Panc1 (cell line): ENCODE measurements around the gene CACNB3. TPM values are rescaled to one million over a fixed set of nuclear protein-coding genes. Genes with fewer than 3 reads are reported as not detected.
A peak's percentile ranks its signal among the peaks of the same experiment; 100 is the strongest.

Experiments used
- ATAC-seq: fragments of 200-7000 bp; cut with Tn5 transposase; 2 replicates; pipeline ENCODE4 v1.9.1; 2020; ENCODE audit warnings: mild to moderate bottlenecking, moderate library complexity
- BruUV-seq: library from RNA; stranded (reverse); fragments of 400-500 nt; replicated peaks from 2 replicates; lab custom pipeline; 2021; lab: Mats Ljungman, UMichigan
- CTCF ChIA-PET: fragments of 300-600 bp; sonication (Branson Sonifier 250); formaldehyde crosslinking; loops from one replicate; lab custom pipeline; 2022; ENCODE audit warnings: antibody characterized with exemption; lab: Charles Lee
- POLR2A ChIA-PET: fragments of 300-600 bp; sonication (Branson Sonifier 250); formaldehyde crosslinking; loops from one replicate; lab custom pipeline; 2022; ENCODE audit warnings: antibody characterized with exemption; lab: Charles Lee
- DNase-seq: peaks from one replicate; pipeline ENCODE4 v3.0.0-alpha.2; 2010; ENCODE audit warnings: low read depth, low spot score
- H3K27ac ChIP-seq: 2 replicates; pipeline ENCODE4 v1.5.1; 2011; ENCODE audit warnings: mild to moderate bottlenecking, low read length, inconsistent platforms
- H3K27me3 ChIP-seq: fragments of 200-500 bp; sonication (Bioruptor generic); 2 replicates; pipeline ENCODE4 v1.6.0; 2014; ENCODE audit warnings: low read length, inconsistent platforms; ENCODE audit not compliant: control insufficient read depth, insufficient read depth
- H3K36me3 ChIP-seq: fragments of 200-500 bp; sonication (Bioruptor generic); 2 replicates; pipeline ENCODE4 v1.5.1; 2014; ENCODE audit warnings: inconsistent platforms, mild to moderate bottlenecking, low read length, moderate library complexity; ENCODE audit not compliant: control insufficient read depth, insufficient read depth
- H3K4me1 ChIP-seq: 2 replicates; pipeline ENCODE4 v1.5.1; 2011; ENCODE audit warnings: inconsistent platforms, mild to moderate bottlenecking, low read length, moderate library complexity; ENCODE audit not compliant: control insufficient read depth, insufficient read depth
- H3K4me3 ChIP-seq, 2 experiments: 2 replicates each; pipeline ENCODE4 v1.5.1; 2011 to 2012; ENCODE audit warnings: low read depth in 2 of 2, low read length in 2 of 2, mild to moderate bottlenecking in 2 of 2, inconsistent platforms in 1 of 2, moderate library complexity in 1 of 2
- H3K9me3 ChIP-seq: fragments of 200-500 bp; sonication (Bioruptor generic); 2 replicates; pipeline ENCODE4 v1.5.1; 2014; ENCODE audit warnings: low read depth, mild to moderate bottlenecking, inconsistent platforms, low read length, moderate library complexity; ENCODE audit not compliant: control insufficient read depth, insufficient read depth
- CTCF ChIP-seq: fragments of 450-650 bp; IDR thresholded peaks from 2 replicates; pipeline ENCODE4 v1.5.1; 2017; ENCODE audit warnings: mild to moderate bottlenecking
- POLR2AphosphoS5 ChIP-seq: IDR thresholded peaks from 2 replicates; pipeline ENCODE4 v1.6.1; 2012; ENCODE audit warnings: mild to moderate bottlenecking, low read depth, low read length, moderate library complexity
- SIN3A ChIP-seq: IDR thresholded peaks from 2 replicates; pipeline ENCODE4 v1.6.1; 2012; ENCODE audit warnings: low read depth, mild to moderate bottlenecking, low read length, moderate library complexity, borderline replicate concordance; ENCODE audit not compliant: insufficient read depth
- TCF7L2 ChIP-seq: IDR thresholded peaks from 2 replicates; pipeline ENCODE4 v1.6.1; 2011; ENCODE audit warnings: mild to moderate bottlenecking, low read depth, low read length, inconsistent platforms
- in situ Hi-C: cut with HindIII; loops from 2 replicates; pipeline ENCODE4 v1.10.0; 2016; ENCODE audit warnings: low sequenced_read_pairs, low pct_unique_long_range_greater_than_20kb
- intact Hi-C: fragments of 100-400 bp; cut with micrococcal nuclease; formaldehyde crosslinking; loops from one replicate; pipeline ENCODE4 v1.10.0; 2022; ENCODE audit not compliant: unreplicated experiment
- total RNA-seq: library from RNA; stranded (reverse); gene quantifications from one replicate; pipeline ENCODE4 v1.2.1, GENCODE V29; 2021; ENCODE audit not compliant: unreplicated experiment
- TF ChIP-seq, protein P1 (sequence below), 2 experiments: IDR thresholded peaks; 2 replicates each; pipeline ENCODE4 v1.6.1; 2011 to 2012; ENCODE audit warnings: low read depth in 2 of 2, control low read depth in 1 of 2, low read length in 1 of 2, mild to moderate bottlenecking in 1 of 2, moderate library complexity in 1 of 2; ENCODE audit not compliant: insufficient read depth in 1 of 2

The CACNB3 gene
- total RNA-seq, 1 experiment from 2014 or later, result 40.5 TPM

DNA sequence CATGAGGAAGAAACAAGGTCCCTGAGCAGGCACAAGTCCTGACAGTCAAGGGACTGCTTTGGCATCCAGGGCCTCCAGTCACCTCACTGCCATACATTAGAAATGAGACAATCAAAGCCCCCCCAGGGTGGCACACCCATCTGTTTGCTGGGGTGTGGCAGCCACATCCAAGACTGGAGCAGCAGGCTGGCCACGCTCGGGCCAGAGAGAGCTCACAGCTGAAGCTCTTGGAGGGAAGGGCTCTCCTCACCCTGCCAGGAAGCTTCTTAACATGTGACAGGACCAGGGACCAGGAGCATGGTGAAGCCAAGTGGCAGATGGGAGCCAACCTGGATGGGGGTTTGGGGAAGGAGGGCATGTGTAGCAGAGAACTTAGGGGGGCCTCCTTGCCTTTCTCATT, 10.0 kb downstream of the CACNB3 start:
- BruUV-seq, result TSS peak; percentile 56
- ChIA-PET CTCF (interaction anchor here (1.6 kb wide), 1 partner anchor 62 kb away, joined by 4 read pairs; no protein-coding TSS in a partner anchor), POLR2A (no interaction called here)

GRCh38 chr12:48828841-48829575, 10.7 kb downstream of the CACNB3 start:
- Histone ChIP-seq H3K36me3 (peaks cover 27% of the 10 kb centered on the region), H3K9me3 (no peaks in the 10 kb centered on the region), H3K27ac (no peak overlapping the region), H3K4me1 (no peaks in the 10 kb centered on the region), H3K4me3 (no peak overlapping the region), H3K27me3 (no peaks in the 10 kb centered on the region)
- DNase-seq (no peak), ATAC-seq (no peak)
- TF ChIP-seq POLR2AphosphoS5 (no peak), SIN3A (no peak), CTCF (no peak), TCF7L2 (no peak)
- TF ChIP-seq, protein P1, sequence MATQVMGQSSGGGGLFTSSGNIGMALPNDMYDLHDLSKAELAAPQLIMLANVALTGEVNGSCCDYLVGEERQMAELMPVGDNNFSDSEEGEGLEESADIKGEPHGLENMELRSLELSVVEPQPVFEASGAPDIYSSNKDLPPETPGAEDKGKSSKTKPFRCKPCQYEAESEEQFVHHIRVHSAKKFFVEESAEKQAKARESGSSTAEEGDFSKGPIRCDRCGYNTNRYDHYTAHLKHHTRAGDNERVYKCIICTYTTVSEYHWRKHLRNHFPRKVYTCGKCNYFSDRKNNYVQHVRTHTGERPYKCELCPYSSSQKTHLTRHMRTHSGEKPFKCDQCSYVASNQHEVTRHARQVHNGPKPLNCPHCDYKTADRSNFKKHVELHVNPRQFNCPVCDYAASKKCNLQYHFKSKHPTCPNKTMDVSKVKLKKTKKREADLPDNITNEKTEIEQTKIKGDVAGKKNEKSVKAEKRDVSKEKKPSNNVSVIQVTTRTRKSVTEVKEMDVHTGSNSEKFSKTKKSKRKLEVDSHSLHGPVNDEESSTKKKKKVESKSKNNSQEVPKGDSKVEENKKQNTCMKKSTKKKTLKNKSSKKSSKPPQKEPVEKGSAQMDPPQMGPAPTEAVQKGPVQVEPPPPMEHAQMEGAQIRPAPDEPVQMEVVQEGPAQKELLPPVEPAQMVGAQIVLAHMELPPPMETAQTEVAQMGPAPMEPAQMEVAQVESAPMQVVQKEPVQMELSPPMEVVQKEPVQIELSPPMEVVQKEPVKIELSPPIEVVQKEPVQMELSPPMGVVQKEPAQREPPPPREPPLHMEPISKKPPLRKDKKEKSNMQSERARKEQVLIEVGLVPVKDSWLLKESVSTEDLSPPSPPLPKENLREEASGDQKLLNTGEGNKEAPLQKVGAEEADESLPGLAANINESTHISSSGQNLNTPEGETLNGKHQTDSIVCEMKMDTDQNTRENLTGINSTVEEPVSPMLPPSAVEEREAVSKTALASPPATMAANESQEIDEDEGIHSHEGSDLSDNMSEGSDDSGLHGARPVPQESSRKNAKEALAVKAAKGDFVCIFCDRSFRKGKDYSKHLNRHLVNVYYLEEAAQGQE (IDR thresholded peaks at IDR 0.05; ENCODE audit: insufficient read depth in 1 of 2, low read depth in 2 of 2, low read length in 1 of 2), result no peak
- in situ Hi-C loops (no loop called here), intact Hi-C loops (no loop called here)
- CTCF ChIA-PET, result interaction anchor here (1.6 kb wide), 1 partner anchor 62 kb away, joined by 4 read pairs; no protein-coding TSS in a partner anchor
- POLR2A ChIA-PET, result no interaction called here
- BruUV-seq, result no TSS peak

More for the DNA sequence above, 10.0 kb downstream of the CACNB3 start:
- DNase-seq (no peak), ATAC-seq (peak; percentile 6; the same call in 1 of the 2 replicates)
- Histone ChIP-seq H3K27me3 (no peaks in the 10 kb centered on the region), H3K27ac (no peak overlapping the region), H3K36me3 (peaks cover 21% of the 10 kb centered on the region), H3K9me3 (no peaks in the 10 kb centered on the region), H3K4me1 (no peaks in the 10 kb centered on the region), H3K4me3 (no peak overlapping the region)
- intact Hi-C loops (no loop called here), in situ Hi-C loops (no loop called here)
- no peak for TF ChIP-seq TCF7L2

DNA sequence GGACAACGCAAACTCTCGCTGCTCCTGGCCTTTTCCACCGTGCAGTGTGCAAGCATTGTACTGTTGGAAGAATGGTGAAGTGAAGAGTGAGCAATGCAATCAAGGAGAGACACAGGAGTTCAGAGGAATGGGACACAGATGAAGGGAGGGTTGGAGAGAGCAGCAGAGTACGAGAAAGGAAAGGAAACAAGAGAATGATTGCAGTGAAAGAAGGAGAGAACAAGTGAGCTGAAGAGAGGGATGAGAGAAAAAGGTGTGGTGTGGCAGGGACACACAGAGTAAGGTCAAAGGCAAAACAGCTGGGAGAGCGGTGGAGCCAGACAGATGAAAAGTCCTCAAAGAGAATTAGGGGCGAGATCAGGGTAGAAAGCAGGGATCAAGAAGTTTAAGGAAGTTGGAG, 13.0 kb downstream of the CACNB3 start:
- BruUV-seq, result no TSS peak
- Histone ChIP-seq H3K27me3 (no peaks in the 10 kb centered on the region), H3K27ac (no peak overlapping the region), H3K9me3 (no peaks in the 10 kb centered on the region), H3K4me3 (no peak overlapping the region), H3K36me3 (peaks cover 32% of the 10 kb centered on the region), H3K4me1 (no peaks in the 10 kb centered on the region)
- ATAC-seq, result no peak
- in situ Hi-C loops (no loop called here), intact Hi-C loops (no loop called here)
- DNase-seq, result no peak
- no peak for TF ChIP-seq POLR2AphosphoS5
- no peak for TF ChIP-seq CTCF
- TF ChIP-seq, protein P1 (IDR thresholded peaks at IDR 0.05; ENCODE audit: insufficient read depth in 1 of 2, low read depth in 2 of 2, low read length in 1 of 2), result no peak
- TF ChIP-seq TCF7L2, result no peak
- TF ChIP-seq SIN3A, result no peak
- CTCF ChIA-PET, result interaction anchor here (0.6 kb wide), 1 partner anchor 19 kb away, joined by 3 read pairs; no protein-coding TSS in a partner anchor
- POLR2A ChIA-PET, result no interaction called here
